ENCODE results near the gene RAD51B.

RAD51B gene

DNA sequence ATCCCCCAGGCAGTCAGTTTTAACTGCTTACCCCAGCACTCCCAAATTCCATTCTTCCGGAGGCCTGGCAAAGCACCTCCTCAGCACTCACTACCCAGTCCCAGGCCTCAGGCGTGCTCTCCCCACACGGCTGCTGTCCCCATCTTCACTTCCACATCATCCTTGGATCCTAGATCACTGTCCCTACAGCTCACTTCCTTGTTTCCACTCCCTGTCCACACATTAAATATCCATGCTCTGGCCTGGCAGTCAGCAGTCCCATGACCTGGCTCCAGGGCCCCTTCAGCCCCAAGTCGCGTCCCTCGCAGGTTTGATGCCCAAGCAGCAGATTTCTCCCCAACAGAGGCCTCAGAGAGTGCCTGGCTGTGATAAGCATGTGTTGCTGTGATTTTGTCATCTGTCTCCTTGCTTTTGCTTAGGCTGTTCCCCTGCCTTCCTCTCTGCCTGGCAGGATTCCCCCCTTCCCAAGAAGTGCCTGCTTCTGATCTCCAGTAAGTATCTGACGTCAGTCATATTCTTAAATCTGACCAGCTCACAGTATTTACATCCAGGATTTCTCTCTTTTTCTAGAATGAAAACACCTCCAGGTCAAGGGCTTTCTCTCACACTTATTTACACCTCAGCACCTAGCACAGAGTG, 731.6 kb downstream of the RAD51B start:
- DNase-seq = no peak

DNA sequence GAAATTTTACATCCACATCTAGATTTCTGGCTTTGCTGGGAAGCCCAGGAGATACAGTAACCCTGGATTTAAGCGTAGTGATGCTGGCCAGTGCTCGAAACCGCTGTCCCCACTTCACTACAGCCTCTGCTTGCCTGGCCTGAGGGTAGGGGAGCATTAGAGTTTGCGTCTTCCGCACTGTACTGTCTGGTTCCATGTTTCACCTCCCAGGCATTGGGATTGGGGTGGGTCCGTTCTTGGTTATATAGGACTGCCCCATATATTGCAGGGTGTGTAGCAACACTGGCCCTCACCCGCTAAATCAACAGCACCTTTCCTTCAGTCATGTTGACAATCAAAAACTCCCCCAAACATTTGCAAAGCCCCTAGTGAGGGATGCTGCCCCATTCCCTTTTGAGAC, 732.5 kb downstream of the RAD51B start:
- DNase-seq = no peak

DNA sequence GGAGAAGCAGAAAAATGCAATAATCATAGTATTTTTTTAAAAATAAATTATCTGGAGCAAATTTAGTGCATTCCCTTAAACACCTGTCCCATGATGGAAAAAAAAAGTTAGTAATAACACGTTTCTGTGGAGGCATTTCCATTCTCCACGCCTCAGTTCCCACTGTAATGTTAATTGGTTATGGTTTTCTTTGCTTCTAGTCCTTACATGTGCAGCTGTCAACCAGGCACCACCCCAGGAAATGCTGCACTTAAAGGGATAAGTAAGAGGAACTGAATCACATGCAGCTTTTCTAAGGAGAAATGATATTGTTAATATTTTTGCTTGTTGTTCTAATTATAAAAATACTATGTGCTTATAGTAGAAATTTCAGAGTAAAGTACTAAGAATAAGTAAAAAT, 733.0 kb downstream of the RAD51B start:
- peak; percentile 26 for DNase-seq

DNA sequence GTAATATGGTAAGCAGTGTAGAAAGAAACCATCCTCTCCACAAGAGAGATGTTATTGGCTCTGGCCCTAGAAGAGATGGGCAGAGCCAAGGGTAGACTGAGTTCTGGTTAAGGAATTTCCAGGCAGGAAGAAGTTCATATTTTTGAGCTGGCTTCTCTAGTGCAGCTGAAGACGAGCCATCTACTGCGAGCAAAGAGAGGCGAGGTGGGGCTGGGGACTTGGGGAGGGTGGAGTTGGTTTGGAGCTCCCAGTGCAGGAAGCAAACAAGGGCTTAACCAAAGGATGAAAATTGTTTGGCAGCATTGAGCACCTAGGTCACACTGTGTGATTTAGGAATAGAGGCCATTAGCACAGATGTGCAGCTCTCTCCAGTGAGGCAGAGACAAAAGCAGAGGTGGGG, 733.7 kb downstream of the RAD51B start:
- DNase-seq = no peak

DNA sequence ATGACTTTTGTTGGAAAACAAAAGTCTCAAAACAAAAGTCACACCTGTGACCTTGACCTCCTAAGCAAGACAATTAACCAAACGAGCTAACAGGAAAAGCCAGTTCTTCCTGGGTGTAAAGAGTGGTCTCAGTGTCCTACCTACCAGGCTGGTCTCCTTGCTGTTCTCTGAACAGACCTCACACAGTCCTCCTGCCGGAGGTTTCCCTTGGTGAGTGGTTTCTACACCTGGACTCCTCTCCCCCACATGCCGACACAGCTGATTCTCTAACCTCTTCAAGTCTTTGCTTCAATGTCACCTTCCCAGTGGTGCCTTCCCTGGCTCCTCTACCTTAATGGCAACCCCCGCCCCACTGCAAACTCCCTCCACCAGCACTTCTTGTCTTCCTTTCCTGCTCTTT, 734.7 kb downstream of the RAD51B start:
- no peak for DNase-seq

DNA sequence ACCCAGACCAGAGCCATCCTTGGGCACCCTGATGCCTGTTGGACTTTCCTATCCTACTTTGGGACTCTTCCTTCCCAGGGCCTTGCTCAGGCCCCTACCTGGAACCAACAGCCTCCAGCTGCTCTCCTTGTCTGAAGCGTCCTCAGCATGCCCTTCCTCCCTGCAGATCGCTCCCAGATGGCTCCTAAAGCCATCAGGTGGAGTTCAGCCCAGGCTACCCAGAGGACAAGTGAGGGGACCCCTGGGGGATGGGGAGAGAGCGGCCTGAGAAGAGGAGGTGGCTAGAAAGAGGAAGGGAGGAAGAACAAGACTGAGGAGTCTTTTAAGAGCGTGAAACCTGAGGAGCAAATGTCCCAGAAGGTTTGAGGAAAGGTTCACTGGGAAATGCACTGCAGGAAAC, 736.7 kb downstream of the RAD51B start:
- no peak for DNase-seq

DNA sequence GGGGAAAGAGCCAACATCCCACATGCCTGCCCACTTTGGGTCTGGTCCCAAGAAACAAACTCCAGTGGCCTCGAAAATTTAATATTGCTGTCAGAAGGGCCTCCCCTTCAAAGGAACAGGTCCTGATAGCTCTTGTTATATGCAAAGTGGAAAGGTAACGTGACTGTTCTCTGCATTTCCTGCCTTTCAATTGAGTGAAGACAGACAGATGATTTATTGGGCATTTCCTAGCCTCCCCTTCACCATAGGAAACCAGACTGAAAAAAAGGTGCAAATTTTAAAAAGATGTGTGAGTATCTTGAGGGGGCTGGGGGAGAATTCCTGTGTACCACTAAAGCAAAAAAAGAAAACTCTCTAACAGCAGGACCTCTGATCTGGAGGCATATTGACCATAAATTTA, 738.1 kb downstream of the RAD51B start:
- no peak for DNase-seq

DNA sequence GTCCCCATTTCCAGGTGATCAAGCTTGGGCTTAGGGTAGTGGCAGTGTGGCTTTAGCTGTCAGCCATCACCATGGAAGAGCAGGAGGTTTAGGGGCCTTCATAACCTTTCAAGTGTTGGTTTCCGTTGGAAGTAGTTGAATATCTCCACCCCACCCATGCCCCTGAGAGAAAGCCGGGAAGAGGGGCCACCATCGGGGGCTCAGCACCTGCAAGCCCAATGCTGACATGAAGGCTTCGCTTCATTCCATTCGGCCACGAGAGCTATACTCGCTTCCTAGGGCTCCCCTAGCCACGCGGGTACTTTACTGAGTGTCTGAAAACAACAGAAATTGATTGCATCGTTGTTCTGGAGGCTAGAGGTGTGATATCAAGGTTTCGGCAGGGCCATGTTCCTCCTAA, 738.5 kb downstream of the RAD51B start:
- DNase-seq = no peak

DNA sequence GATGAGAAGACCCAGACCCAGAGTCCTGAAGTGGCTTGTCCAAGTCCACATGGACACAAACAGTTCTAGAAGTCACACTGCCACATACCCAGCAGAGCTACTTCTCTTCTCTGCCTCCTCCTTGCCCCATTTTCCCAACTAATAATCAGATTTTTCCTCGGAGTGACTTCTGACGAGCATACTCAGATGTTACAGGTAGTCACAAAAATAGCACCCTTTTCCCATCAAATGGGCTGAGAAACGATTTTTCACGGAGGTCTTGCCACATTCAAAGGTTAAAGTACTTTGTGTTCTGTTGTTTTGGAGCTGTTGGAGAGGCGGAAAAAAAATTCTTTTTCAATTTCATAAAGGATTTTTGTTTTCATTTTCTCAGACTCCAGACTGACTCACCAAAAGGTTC, 740.4 kb downstream of the RAD51B start:
- DNase-seq = no peak

DNA sequence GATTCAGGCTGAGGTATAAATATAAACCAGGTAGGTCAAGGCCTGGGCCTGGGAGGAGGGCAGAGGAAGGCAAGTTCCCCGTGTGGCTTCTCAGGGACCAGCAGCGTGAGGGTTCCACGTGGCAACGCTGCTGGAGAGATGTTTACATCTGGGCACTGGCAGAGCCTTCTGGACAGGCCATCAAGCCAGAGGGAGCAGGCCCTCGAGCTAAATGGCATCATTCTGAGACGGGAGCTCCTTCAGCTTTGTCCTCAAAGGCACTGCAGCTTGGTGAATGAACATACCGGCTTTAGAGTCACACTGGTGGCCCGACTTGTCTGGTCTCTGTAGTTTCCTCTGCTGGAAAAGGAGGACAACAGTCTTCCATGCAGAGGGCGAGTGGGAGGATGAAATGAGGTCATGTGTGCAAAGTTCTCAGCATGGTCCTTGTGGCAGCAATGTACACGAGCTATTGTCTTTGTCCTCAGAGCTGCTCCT, 742.0 kb downstream of the RAD51B start:
- no peak for DNase-seq

DNA sequence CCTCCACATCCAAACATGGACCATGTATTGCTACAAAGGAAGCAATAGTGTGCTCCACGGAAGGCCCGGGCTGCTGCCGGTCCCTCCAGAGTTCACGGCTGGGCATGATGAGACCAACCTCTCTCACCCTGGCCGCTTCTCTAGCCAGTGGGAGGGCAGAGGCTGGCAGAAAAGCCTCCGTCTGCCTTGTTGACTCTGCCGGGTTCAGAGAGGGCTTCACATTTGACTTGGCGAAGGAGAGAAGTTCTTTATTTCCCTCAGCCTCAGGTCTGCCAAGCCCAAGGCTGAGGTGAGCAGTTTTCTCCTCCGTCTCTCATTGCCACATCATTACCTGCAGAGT, 743.3 kb downstream of the RAD51B start:
- no peak for DNase-seq

DNA sequence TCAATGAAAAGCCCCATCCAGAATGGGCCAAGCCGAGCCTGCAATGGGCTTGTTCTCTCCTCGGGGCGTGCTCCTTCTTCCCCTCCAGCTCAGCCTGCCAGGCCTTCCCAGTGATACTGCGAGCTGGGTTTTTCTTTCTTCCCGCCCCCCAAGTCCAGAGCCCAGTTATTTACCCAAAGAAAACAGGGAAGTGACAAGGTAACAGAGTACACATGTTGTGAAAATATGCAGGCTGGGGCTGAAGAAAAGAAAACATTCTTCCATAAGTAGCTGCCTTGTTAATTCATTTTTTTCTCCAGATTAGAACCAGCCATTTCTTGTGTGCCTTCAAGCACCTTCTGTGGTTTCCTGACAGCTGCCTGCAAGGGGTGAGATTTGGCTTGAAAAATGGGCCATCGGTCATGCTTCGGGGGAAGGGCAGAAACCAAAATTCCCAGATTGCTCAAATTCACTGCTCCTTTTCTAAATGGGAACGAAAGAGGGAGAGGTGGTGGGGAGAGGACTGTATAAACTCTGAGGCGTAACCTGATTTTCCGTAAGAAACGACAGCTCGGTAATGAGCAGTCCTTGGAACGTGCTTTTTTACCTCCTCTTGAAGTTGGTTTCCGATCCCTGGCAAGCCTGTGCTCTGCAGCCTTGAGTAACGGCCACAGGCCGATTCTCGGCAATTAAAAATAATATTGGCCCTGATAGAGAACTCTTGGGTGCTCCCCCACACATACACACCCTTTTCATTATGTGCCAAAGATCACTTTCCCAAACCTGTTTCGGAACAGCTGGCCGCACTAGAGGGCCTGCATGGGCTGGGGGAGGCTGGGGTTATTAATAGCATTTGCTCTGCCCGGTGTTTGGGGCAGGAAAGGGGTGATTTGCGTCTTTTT, 743.9 kb downstream of the RAD51B start:
- DNase-seq = peak; percentile 32

DNA sequence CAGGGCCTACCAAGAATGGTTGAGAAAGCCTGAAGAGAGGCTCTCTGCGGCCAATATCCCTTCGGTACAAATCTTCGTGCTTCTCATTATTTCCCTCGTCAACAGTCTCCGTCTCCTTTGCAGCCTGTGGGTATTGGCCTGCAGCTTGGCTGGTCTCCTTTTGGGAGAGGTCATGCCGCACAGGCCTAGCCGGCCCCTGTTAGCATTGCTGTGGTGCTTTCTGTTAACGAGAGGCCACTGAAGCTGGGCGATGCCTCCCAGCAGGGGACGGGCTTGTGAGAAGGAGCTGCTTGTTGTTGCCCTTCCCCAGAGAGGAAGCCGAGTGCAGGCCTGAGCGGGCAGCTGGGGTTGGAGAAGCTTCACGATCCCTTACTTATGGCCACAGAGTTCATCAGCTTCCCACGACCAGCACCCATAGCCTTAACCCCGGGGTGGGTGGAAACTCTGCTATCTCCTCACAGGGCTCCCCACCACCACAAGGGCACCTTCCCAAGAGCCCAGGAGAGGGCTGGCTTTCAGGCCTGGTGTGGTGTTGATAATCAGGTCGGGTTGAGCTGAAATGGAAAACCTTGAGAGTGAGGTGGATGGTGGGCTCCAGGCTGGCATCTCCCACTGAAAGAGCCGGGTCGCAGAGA, 744.7 kb downstream of the RAD51B start:
- no peak for DNase-seq

DNA sequence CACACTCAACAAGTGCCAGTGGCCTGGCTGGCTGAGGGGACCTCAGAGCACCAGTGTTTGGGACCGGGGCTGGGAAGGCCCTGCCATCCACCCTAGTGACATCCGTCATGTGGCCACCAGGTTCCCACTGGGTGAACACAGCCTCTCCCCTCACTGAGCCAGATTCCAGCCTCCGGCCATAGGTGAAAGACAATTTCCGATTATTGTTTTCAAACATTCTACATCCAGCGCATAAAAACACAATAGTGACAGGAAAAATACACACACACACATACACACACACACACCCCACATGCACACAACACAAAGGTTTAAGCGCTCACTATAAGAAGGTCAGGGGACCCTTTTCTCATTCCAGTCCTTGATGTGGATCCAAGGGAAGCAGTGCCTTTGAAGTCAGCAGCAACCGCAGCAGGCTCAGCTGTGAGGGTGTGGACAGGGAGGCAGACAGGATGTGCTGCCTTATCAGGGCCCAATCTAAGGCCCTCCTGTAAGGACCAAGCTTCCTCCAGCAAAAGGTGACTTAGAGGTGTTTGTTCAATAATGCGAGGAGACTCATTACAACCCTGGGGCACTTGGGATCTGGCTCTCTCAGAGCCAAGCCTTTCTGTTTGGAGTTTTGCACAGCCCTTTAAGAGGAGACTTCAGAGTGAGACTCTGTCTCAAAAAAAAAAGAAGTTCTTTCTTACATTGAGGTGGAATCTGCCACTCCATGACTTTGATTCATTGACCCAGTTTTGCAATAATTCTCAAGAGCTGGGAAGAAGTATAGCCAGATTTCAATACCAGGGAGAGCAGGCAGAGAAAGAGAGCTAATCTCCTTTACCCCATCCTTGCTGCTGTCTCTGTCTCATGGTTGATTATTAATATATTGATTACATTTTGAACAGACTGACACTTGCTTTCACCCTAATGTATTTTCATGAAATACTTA, 745.5 kb downstream of the RAD51B start:
- DNase-seq = no peak

DNA sequence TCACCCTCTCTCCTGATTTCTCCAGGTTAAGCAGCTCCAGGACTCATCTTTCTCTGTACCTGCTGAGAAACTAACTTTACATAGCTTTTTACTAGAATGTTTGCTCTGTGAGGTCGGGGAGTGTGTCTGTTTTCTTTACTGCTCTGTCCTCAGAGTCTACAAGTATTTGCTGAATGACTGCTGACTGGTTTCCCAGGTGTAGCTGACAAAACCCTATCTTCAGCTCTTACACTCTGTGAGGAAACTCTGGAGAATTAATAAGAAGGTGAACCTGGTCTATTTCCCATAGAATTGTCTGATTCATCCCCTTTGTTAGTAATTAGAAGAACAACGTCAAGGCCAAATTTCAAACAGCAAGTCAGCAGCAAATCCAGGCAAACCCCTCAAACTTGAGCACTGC, 746.5 kb downstream of the RAD51B start:
- no peak for DNase-seq

DNA sequence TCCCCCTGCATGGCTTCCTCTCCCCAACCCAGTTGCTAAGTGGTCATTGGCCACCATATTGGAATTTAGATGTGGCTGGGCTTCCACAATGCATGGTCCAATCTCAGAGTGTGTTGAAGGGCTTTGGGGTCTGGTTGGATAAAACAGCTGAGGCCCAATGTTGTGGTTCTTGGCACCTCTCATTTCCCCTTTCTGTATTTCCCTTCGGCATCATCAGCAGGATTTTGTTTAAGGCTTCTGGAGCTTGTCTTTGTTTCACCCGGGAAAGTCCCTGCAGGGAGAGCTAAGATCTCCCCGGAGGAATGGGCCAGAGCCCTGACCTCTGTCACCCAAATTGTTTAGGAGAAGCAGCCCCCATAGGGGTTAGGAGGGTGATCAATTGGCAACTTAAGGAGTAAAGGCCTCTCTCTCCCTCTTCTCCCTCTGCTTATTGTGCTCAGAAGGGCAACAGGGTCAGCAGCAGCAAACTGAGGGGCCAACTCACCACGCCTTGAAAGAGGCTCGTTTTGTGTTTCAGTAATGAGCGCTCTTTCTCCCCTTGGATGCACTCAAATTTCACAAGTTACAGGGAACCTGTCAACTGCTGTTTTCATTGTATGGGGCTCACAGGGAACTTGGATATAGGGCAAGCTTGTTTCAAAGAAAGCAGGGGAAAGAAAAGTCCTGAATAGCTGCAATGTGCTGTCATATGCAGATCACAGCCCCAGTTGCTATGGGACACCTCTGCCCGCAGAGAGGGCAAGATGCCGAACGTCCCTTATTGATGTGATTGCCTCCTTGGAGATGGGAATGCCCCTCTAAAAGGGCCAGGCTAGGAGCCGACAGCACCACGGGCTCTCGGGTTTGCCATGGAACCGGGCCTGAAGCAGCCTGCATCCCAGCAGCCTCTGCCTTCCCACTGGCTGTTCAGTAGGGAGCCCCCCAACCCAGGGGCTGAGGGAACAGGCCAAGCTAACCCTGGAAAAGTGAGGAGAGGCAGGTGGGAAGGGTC, 749.6 kb downstream of the RAD51B start:
- DNase-seq = no peak

DNA sequence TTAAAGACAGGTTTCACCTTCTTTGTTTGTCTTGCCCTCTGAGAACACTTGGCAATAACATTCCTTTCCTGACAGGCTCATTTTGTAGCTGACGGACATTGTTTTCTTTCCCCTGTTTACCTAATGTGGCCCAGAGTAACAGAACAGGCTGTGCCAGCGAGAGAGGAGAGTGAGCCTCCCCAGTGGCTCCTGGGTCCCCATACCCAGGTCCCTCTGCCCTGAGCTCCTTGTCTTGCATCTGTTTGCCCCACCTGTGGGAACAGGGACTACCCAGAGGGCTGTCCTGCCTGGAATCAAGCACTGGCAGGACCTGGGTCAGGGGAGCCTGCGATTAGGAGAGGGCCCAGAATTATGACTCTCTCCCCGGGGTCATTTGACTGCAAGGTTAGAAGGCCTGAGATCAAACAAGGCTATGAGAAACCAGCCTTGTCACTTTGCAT, 750.4 kb downstream of the RAD51B start:
- no peak for DNase-seq

DNA sequence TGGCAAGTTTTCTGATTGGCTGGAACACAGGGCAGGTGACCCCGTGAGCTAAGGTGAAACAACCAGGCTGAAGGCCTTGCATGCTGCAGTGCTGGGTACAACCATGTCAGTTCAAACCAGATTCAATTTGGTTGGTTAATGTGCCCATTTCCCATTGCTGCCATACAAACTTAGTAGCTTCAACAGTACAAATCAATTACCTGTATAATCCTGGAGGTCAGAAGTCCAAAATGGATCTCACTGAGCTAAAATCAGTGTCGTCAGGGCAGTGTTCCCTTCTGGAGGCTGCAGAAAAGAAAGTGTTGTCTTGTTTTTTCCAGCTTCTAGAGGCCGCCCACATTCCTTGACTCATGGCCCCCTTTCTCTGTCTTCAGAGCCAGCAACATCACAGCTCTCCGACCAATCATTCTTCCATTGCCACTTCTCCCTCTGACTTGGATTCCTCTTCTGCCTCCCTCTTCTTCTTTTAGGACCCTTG, 751.6 kb downstream of the RAD51B start:
- DNase-seq = no peak

DNA sequence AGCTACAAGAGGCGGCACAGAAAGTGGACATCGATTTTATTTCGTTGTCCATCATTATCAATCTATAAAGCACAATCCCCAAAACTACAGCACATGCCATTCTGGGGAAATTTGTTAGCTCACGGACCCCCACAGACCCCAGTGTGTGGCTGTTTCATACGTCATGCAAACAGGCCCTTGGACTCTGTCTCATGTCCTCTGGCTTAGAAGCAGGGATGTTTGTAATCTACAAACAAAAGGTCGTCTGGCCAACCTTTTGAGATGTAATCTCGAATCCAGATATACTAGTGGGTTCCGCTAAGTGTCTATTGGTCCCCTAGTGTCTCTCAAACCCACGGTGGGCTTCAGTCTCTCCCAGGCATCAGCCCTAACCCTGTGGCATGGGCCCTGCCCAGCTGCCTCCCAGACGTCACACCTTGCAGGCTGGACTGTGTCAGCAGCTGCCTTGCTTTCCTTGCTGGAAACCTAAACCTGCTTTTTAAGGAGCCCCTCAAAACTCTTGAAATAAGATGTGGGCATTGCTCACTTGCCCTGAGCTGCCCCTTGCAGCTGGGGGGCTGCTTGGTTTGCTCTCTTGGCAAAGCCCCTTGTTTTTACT, 752.4 kb downstream of the RAD51B start:
- no peak for DNase-seq

DNA sequence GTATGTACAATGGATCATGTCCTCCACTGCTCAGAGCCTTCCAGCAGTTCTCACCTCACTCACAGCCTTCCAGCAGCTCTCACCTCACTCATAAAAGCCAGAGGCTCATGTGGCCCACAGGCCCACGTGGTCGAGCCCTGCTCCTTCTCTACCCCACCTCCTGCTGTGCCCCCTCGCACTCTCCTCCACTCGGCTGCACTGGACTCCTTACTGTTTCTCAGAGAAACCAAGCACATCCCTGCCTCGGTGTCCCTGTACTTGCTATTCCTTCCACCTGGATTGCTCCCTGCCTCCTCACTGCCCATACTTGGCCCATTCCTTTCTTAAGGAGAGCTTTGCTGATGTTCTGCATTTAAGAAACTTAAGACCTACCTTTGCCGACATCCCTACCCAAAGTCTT, 753.5 kb downstream of the RAD51B start:
- DNase-seq = no peak

DNA sequence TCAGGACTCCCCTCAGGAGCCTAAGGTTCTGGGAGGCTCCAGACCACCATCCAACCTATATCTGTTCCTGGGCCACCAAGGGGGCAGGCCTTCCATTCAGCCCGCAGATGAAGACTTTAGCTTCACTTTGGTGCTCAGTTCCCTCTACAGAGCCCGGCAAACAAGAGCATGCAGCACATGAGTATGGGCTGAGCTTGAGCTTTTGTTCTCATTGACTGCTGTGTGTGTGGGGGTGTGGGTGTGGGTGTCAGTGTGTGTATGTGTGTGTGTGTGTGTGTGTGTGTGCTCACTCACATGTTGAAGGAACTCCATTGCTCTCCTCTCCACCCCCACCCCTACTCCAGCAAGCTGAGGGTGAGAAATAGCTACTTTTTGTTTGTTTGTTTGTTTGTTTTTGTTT, 754.1 kb downstream of the RAD51B start:
- no peak for DNase-seq

All from GDM1 (cell line).